ENCODE measurements around the gene MAP7D1. TPM values are rescaled to one million over a fixed set of nuclear protein-coding genes. Genes with fewer than 3 reads are reported as not detected.

MAP7D1 gene
- total RNA-seq (2014; rRNA removed; shearing (Covaris generic)), result 146 TPM in 2 replicates

- Histone ChIP-seq H3K27me3 (ENCODE audit: control insufficient read depth, insufficient read depth, low read length) (peaks cover 28% of the 10 kb centered on the region), H3K36me3 (replicated peaks; ENCODE audit: control insufficient read depth, insufficient read depth, low read length) (peaks cover 1% of the 10 kb centered on the region; the same call in 1 of the 2 replicates), H3K4me3 (ENCODE audit: insufficient read depth, low read depth, low read length) (peak within 1 kb of the TSS; percentile 89)
- DNase-seq, result peak; percentile 95
These were observed at the start of gene MAP7D1 for GRCh38 chr1:36155408-36156328. TSS of gene MAP7D1 (plus strand) at chr1:36156160. CDS start at chr1:36156418, 258 bp downstream.

- Histone ChIP-seq H3K36me3 (replicated peaks; ENCODE audit: control insufficient read depth, insufficient read depth, low read length) (no peaks in the 10 kb centered on the region), H3K27me3 (ENCODE audit: control insufficient read depth, insufficient read depth, low read length) (no peaks in the 10 kb centered on the region), H3K4me3 (ENCODE audit: insufficient read depth, low read depth, low read length) (no peak overlapping the region)
- peak; percentile 49 for DNase-seq
These were observed 49.7 kb upstream of the MAP7D1 start for GRCh38 chr1:36106269-36106668.

- Histone ChIP-seq H3K36me3 (replicated peaks; ENCODE audit: control insufficient read depth, insufficient read depth, low read length) (no peaks in the 10 kb centered on the region), H3K4me3 (ENCODE audit: insufficient read depth, low read depth, low read length) (no peak overlapping the region), H3K27me3 (ENCODE audit: control insufficient read depth, insufficient read depth, low read length) (no peaks in the 10 kb centered on the region)
- peak; percentile 43 for DNase-seq
These were observed 48.6 kb upstream of the MAP7D1 start for GRCh38 chr1:36107394-36107793.

- Histone ChIP-seq H3K36me3 (replicated peaks; ENCODE audit: control insufficient read depth, insufficient read depth, low read length) (no peaks in the 10 kb centered on the region), H3K27me3 (ENCODE audit: control insufficient read depth, insufficient read depth, low read length) (no peaks in the 10 kb centered on the region; the same call in 1 of the 2 replicates), H3K4me3 (ENCODE audit: insufficient read depth, low read depth, low read length) (no peak overlapping the region)
- peak; percentile 46 for DNase-seq
These were observed 47.6 kb upstream of the MAP7D1 start for GRCh38 chr1:36108314-36108713.

GRCh38 chr1:36109041-36109679 lies 46.8 kb upstream of the MAP7D1 start:
- H3K36me3 ChIP-seq (replicated peaks; ENCODE audit: control insufficient read depth, insufficient read depth, low read length), result no peaks in the 10 kb centered on the region
- peak; percentile 53 for DNase-seq
- no peak overlapping the region for H3K4me3 ChIP-seq (ENCODE audit: insufficient read depth, low read depth, low read length)
- no peaks in the 10 kb centered on the region; the same call in 1 of the 2 replicates for H3K27me3 ChIP-seq (ENCODE audit: control insufficient read depth, insufficient read depth, low read length)

GRCh38 chr1:36111151-36111550 lies 44.8 kb upstream of the MAP7D1 start:
- no peak for DNase-seq
- Histone ChIP-seq H3K27me3 (ENCODE audit: control insufficient read depth, insufficient read depth, low read length) (no peaks in the 10 kb centered on the region; the same call in 1 of the 2 replicates), H3K36me3 (replicated peaks; ENCODE audit: control insufficient read depth, insufficient read depth, low read length) (no peaks in the 10 kb centered on the region), H3K4me3 (ENCODE audit: insufficient read depth, low read depth, low read length) (no peak overlapping the region)

GRCh38 chr1:36112823-36113222 lies 43.1 kb upstream of the MAP7D1 start:
- H3K27me3 ChIP-seq (ENCODE audit: control insufficient read depth, insufficient read depth, low read length), result no peaks in the 10 kb centered on the region; the same call in 1 of the 2 replicates
- H3K4me3 ChIP-seq (ENCODE audit: insufficient read depth, low read depth, low read length), result no peak overlapping the region
- H3K36me3 ChIP-seq (replicated peaks; ENCODE audit: control insufficient read depth, insufficient read depth, low read length), result no peaks in the 10 kb centered on the region
- DNase-seq, result peak; percentile 52

GRCh38 chr1:36114371-36114770 lies 41.6 kb upstream of the MAP7D1 start:
- peak; percentile 58 for DNase-seq
- Histone ChIP-seq H3K4me3 (ENCODE audit: insufficient read depth, low read depth, low read length) (no peak overlapping the region), H3K27me3 (ENCODE audit: control insufficient read depth, insufficient read depth, low read length) (no peaks in the 10 kb centered on the region; the same call in 1 of the 2 replicates), H3K36me3 (replicated peaks; ENCODE audit: control insufficient read depth, insufficient read depth, low read length) (no peaks in the 10 kb centered on the region)

- Histone ChIP-seq H3K36me3 (replicated peaks; ENCODE audit: control insufficient read depth, insufficient read depth, low read length) (no peaks in the 10 kb centered on the region), H3K4me3 (ENCODE audit: insufficient read depth, low read depth, low read length) (no peak overlapping the region), H3K27me3 (ENCODE audit: control insufficient read depth, insufficient read depth, low read length) (no peaks in the 10 kb centered on the region; the same call in 1 of the 2 replicates)
- DNase-seq, result peak; percentile 80
These were observed 40.7 kb upstream of the MAP7D1 start for GRCh38 chr1:36115200-36115669.

GRCh38 chr1:36115931-36116330 lies 40.0 kb upstream of the MAP7D1 start:
- H3K36me3 ChIP-seq (replicated peaks; ENCODE audit: control insufficient read depth, insufficient read depth, low read length), result no peaks in the 10 kb centered on the region
- no peak overlapping the region for H3K4me3 ChIP-seq (ENCODE audit: insufficient read depth, low read depth, low read length)
- H3K27me3 ChIP-seq (ENCODE audit: control insufficient read depth, insufficient read depth, low read length), result no peaks in the 10 kb centered on the region; the same call in 1 of the 2 replicates
- DNase-seq, result peak; percentile 52

- Histone ChIP-seq H3K4me3 (ENCODE audit: insufficient read depth, low read depth, low read length) (no peak overlapping the region), H3K36me3 (replicated peaks; ENCODE audit: control insufficient read depth, insufficient read depth, low read length) (no peaks in the 10 kb centered on the region), H3K27me3 (ENCODE audit: control insufficient read depth, insufficient read depth, low read length) (peaks cover under 1% of the 10 kb centered on the region; the same call in 1 of the 2 replicates)
- DNase-seq, result no peak
These were observed 39.1 kb upstream of the MAP7D1 start for GRCh38 chr1:36116901-36117300.

GRCh38 chr1:36118447-36119204 lies 37.3 kb upstream of the MAP7D1 start:
- DNase-seq, result peak; percentile 83
- no peaks in the 10 kb centered on the region for H3K36me3 ChIP-seq (replicated peaks; ENCODE audit: control insufficient read depth, insufficient read depth, low read length)
- H3K27me3 ChIP-seq (ENCODE audit: control insufficient read depth, insufficient read depth, low read length), result peaks cover 18% of the 10 kb centered on the region
- no peak overlapping the region for H3K4me3 ChIP-seq (ENCODE audit: insufficient read depth, low read depth, low read length)

- no peak overlapping the region for H3K4me3 ChIP-seq (ENCODE audit: insufficient read depth, low read depth, low read length)
- peak; percentile 54 for DNase-seq
- no peaks in the 10 kb centered on the region for H3K36me3 ChIP-seq (replicated peaks; ENCODE audit: control insufficient read depth, insufficient read depth, low read length)
- peaks cover 26% of the 10 kb centered on the region for H3K27me3 ChIP-seq (ENCODE audit: control insufficient read depth, insufficient read depth, low read length)
These were observed 36.5 kb upstream of the MAP7D1 start for GRCh38 chr1:36119456-36119855.

Data from H7 (cell line).